T-helper 9 cell (primary cell): ENCODE data around the gene ZCCHC2.
A peak's percentile ranks its signal among the peaks of the same experiment; 100 is the strongest.

Experiments used
- DNase-seq: peaks from one replicate; pipeline ENCODE4 v3.0.0-alpha.2; 2020
- total RNA-seq, 2 donors: gene quantifications; one replicate each; lab custom pipeline; 2026; lab: John Stamatoyannopoulos, UW

ZCCHC2 gene
- 80.9 to 137 reads per million in 2 donors for total RNA-seq

DNA sequence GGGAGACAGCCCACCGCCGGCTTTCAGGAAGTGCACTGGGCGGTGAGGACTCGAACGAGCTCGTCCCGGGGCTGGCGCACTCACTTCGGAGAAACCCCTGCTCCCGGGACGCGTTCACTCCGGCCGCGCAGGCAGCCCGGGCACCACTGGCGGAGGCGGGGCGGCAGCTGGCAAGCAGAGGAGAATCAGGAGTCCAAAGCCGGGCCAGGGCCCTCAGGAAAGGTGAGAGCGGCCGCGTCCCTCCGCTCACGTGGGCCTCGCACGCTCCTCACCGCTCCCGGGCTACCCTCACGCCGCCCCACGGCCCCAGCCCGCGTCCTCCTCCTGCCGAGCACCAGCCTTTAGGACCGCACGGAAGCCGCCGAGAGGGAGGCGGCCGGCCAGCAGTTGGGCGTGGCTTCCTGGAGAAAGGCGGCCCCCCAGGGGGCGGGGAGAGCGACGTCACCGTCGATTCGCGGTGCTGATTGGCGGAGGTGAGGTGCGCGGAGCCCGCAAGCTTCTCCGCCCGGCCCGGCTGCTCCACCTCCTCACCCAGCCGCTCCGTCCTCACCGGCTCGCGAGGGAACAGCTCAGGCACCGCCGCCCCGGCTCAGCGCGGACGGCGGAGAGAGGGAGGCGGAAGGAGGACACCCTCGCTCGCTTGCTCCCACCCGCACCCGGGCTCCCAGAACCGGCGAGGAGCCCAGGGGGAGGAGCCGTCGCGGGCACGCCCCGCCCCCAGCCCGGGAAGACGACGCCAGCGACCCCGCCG lies at the start of gene ZCCHC2:
Gene ZCCHC2, plus strand, starts transcription at position 522 of the 751 bp plus-strand sequence. CDS start 400 bp downstream, outside the sequence.
- DNase-seq = peak; percentile 97

DNA sequence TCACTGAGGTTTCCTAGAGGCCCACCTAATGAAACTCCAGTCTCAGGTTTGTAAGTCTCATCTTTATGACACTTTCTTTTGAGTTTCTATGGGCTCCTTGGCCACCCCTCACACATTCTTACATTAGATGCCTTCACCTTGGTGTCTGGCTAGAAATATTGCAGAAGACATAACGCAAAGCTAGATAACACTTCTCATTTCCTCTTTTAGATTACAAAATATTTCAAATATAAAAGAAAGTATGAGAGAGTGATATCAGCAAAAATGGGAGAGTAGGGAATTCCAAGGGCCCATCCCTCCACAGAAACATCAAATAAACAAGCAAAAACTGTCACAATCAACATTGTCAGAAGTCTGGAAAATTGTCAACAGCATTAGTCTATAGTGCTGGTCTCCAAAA lies 43.3 kb upstream of the ZCCHC2 start:
- DNase-seq = no peak

DNA sequence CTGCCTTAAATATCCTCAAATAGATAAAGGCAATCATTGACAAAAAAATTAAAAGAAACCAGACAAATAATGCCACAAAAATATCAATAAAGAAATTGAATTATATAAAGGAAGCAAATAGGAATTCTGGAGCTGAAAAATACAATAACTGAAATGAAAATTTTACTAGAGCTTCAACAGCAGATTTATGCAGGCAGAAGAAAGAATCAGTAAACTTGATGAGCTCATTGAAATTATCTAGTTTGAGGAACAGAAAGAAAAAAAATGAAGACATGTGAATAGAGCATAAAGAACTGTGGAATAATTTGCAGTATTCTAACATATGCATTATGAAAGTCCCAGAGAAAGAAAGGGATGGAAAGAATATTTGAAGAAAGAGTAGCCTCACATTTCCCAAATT lies 41.9 kb upstream of the ZCCHC2 start:
- no peak for DNase-seq

DNA sequence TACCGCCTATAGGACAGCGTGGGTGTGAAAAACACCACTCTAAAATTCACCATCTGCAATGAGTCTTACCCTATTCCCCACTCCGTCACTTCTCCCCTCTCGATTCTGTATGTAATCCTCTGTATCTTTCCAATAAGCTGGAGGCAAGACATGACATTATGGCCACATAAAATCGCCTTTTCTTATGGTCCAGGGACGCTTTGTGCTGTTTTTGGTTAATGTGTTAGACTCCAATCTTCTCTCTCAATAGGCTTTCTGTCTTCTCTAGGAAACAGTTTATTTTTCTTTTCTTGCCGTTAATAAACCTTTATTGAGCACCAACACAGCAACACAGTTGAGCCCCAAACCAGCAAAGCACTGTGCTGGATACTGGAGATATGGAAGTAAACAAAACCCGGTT lies 37.9 kb upstream of the ZCCHC2 start:
- no peak for DNase-seq

DNA sequence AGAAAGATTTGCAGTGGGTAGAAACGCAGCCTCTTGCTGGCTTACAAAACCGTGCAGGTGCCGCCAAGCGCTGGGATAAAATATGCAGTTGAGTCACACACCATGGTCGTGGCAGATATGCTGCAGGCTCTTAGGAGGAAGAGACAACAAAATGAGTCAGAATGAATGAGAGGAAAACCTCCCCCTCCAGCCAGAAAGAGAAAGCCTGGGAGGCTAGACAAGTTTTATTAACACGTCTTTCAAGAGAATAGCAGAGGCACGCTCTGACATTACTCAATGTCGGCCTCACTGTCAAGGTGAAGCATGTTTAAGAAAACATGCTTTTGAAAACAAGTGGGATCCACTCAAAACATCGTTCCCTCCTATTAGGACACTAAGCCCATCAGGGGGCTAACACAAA lies 37.1 kb upstream of the ZCCHC2 start:
- DNase-seq = no peak

DNA sequence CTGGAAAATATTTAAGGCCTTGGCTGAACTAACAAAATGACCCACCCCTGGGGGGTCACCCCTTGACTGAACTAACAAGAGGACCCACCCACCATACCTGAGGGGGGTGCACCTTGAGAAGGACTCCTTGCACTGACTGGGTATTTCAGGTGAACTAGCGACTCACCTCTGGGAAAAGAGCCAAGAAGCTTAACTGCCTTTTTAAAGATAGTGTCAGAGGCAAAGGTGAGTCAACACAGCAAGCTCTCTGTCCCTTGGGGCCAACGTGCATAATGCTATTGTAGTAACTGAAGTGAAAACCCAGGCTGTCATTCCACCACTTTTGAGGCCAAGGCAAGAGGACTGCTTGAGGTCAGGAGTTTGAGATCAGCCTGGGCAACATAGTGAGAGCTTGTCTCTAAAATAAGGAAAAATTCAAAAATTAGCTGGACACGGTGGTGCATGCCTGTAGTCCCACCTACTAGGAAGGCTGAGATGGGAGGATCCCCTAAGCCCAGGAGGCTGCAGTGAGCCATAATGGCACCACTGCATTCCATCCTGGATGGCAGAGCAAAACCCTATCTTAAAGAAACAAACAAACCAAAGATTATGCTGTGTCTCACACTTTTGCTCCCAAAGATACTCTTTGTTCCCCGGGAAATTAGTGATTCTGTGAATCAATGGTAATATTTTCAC lies 36.4 kb upstream of the ZCCHC2 start:
- no peak for DNase-seq

DNA sequence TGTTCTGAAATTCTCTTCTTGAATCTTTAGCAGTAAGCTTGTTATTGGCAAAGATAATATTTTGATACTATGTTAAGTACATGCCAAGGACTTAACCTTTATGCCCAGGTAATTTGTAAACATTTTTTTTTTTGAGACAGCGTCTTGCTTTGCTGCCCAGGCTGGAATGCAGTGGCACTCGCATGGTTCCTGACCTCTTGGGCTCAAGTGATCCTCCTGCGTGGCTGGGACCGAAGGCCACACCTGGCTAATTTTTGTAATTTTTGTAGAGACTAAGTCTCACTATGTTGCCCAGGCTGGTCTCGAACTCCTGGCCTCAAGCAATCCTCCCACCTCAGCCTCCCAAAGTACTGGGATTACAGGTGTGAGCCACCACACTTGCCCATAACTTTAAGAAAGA lies 35.7 kb upstream of the ZCCHC2 start:
- DNase-seq = no peak

DNA sequence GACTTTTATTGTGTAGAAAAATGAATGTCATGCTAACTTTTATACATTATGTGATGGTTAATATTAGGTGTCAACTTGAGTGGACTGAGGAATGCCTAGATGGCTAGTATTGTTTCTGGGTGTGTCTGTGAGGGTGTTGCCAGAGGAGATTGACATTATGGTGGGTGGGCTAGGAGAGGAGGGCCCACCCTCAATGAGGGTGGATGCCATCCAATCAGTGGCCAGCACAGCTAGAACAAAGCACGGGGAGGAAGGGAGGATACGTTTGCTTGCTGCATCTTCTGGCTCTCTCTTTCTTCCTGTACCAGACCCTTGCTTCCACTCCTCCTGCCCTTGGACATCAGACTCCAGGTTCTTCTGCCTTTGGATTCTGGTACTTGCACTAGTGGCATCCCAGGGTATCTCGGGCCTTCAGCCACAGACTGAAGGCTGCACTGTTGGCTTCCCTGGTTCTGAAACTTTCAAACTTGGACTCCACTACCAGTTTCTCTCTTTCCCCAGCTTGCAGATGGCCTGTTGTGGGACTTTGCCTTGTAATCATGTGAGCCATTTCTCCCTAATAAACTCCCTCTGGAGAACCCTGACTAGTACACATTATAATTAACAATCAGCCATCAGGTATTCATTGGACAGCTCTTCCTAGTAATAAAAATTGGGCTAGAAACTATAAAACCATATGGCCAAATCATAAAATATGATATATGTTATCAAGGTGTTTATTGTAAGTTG lies 31.7 kb upstream of the ZCCHC2 start:
- DNase-seq = no peak

DNA sequence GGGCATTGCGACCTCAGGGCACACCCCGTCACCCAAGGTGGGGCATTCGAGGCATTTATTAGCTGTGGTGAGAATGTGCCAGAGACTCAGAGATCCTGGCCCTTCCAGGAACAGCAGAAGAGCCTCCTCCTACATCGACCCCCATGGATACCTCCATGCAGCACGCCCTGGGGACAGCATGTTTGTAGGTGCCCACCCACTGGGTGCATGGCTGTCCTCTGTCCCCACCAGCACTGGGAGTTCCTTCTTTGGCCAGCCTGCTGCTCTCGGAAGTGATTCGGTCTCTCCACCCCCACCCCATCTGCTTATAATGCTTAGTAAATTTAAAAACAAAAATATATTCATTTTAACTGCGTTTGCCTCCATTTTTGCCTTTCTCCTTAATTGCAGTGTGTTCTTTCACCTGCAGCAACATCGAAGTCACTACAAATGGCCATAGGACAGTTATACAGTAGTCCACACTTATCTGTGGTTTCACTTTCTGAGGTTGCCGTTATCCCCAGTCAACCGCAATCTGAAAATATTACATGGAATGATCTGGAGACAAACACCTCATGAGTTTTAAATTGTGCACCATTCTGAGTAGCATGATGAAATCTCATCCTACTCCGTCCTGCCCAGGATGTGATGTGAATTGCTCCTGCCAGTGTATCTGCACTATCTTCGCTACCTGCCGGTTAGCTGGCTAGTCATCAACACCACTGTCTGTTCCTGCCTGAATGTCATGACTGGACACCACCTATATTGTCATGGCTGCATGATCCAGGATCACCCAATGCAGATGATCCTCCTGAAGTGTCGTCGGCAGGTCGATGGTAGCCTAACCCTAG lies 29.6 kb upstream of the ZCCHC2 start:
- DNase-seq = no peak

DNA sequence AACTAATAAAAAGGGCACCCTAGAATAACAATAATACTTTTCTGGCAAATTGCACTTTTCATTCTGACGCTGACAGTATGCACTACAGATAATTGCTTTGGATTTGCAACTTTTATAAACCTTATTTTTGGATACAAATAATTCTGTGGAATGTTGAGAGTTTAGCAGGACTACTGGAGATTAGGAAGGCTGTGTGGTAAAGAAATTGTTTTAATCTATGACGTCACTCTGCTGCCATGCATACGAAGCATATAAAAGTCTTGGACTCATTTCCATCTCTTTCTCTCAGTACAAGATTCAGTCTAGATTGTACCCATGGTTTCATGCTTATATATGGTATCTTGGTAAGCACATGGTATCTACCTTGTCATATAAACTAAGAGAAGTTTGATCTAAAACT lies 28.1 kb upstream of the ZCCHC2 start:
- DNase-seq = no peak

DNA sequence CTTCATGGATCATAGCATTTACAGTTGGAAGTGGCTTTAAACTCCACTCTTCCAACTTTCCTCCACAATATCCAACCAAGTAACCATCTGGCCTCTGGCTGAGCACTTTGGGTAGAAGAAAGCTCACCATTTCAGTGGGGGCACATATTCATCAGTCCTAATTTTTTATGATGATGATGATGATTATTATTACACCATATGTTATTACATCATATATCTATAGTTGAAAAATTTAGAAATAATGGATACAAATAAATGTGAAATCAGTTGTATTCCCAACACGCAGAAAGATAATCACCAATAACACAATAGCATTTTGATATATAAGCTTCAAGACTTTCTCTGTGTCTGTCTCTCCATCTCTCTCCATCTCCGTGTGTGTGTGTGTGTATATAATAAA lies 26.6 kb upstream of the ZCCHC2 start:
- DNase-seq = no peak

DNA sequence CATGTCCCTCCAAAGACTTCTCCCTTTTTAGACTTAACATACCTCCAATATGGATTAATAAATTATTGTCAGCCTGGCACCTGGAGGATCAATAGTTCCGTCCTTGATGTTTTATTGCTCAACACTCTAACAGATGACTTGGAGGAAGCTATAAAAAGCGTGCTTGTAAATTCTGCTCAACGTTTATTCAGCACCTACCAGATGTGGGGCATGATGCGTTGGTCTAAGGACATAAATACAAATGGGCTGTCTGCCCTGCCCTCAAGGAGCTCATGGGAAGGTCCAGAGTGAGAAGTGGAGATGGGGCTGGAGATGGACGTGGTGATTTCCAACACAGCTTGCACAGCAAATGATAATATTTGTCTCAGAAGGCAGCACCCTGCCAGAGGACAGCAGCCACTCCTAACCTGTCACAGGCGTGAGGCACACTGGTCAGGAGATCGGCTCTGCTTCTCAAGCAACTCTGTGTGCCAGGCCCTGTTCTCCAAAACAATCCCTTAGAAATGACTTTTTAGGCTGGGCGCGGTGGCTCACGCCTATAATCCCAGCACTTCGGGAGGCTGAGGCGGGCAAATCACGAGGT lies 25.5 kb upstream of the ZCCHC2 start:
- no peak for DNase-seq

DNA sequence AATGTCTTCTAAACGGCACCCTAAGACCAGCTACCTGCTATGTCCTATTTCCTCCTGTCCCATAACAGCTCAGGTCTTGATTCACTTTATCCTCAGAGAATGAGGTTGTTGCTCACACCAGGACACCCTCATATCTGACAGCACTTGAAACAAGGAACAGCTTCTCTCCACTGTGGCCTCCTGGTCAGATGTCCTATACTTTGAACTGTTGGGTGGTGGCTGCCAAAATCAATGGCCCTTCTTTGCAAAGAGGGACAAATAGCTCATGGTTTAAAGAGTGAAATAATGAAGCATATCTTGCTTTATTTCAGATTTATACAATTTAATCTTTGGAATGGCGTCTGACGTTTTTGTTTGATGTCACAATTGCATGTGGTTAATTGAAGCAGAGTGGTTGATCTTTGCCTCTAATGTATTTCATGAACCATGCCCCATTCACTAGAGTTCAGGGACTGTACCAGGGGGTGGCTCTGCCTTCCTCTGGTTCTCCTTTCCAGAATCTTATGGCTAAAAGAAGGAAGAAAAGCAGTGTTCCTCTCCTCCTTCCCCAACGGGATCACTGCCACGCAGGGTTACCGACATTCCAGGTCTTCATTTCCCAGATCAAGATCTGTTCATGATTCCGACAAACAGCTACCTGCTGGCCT lies 24.1 kb upstream of the ZCCHC2 start:
- DNase-seq = no peak

DNA sequence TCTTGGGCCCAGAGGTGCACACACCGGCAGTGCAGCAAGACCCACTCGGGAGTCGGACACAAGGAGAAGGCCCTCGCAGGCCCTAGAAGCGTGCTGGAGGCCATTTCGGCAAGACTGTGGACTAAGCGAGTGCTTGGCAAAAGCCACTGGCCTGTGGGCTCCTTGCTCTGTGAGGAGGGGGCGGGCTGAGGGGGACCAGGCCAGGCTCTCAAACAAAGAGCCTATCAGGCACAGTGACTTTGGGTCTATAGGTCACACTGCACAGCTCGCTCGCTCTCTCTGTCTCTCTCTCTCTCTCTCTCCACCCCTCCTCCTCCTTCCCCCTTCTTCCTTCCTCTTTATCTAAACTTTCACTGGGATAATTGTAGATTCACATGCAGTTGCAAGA lies 23.6 kb upstream of the ZCCHC2 start:
- DNase-seq = no peak

DNA sequence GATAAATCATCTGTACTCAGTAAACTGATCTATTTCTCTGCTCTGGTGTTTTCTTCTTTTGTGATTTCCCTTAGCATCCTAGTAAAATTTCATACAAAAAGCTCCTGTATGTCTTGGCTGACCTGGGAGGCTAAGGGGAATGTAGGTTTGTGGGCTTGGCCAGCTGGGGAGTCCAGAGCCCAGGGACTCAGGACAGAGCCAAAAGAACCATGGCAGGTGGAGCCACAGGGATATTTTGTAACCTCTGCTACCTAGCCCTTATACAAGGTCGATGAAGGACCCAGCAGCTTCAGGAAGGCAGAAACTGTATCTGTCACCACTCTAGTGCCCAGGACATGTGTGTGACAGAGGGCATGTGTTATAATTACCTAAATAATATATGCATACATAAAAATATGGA lies 22.7 kb upstream of the ZCCHC2 start:
- DNase-seq = no peak

DNA sequence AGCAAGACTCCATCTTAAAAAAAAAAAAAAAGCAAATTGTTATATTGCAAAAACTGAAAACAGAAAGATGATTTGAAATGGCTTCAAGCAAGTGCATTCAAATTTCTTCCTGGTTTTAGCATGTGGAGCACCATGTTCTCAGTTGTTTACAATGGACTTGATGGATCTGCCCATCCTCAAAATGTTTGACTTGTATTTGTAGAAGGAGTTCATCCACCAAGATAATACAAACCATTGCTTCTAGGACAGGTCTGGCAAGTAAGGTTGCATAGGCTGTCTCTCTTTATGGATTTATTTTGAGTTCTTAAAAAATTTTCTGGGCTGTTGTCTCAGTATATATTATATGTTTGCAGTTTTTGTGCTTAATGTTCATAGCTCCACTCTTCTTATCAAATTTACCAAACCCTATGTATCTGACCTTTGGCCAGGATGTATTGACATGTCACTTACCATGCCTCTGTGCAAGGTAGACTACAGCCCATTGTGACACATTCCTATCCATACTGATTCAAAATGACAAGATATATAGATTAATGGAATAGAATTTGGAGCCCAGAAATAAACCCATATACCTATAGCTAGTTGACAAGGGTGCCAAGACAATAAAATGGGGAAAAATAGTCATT lies 21.7 kb upstream of the ZCCHC2 start:
- no peak for DNase-seq

DNA sequence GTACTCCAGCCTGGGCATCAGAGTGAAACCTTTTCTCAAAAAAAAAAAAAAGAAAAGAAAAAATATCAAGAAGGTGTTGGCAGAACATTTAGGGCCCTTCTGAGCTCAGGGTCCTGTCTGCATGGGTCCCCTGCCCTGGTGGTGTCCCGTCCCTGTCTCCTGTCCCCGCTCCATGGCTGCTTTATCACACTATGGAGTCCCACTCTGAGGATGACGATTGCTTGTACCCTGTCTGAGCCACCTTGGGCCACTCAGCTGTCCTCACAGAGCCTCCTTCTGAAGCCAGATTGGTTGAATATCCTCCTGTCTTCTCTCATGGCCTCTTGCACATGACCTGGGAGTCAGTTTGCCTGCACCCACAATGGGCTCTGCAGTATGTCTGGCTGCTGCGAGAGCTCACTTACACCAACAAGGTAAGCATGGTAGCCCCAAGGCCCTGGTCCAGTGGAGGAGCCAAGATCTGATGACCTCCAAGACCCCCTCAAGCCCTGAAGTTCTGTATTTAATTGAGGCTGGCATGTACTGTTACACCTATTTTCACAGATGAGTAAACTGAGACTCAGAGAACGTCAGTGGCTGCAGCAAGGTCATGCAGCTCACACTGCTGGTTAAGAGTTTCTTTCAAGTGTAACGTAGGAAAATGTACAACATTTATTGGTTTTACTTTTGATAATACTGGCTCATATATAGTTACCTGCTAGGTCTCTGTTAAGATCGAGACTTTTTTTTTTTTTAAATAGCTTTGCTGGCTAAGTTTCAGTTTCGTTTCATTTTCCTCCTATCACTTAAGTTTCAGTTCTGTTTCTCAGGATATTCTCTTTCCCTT lies 16.9 kb upstream of the ZCCHC2 start:
- no peak for DNase-seq

DNA sequence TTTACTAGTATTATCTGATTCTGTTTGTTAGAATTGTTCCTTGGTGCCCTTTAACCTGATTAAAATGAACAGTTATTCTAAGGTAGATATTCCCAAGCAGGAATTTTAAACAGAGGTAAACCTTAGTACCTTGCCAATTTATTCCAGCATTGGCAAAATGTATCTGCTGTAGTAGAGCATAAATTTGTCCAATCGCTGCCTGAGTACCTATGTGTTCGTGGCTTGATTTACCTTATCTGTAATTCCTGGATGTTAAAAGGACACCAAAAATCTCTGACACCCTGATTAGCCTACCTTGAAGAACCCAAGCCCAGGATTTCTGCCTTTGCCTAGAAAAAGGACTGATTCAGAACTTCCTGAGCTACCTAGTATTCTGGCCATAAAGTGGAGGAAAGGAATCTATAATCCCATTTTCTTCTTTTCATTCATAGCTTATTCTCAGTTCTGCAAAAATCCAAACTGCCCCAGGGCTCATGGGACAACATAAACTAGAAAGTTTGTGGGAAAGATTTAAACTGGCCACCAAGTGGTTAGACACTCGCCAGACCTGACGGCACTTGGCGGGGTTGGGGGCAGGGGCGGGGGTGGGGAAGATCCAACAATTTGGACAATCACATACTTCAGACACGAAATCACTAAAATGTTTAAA lies 16.2 kb upstream of the ZCCHC2 start:
- no peak for DNase-seq

DNA sequence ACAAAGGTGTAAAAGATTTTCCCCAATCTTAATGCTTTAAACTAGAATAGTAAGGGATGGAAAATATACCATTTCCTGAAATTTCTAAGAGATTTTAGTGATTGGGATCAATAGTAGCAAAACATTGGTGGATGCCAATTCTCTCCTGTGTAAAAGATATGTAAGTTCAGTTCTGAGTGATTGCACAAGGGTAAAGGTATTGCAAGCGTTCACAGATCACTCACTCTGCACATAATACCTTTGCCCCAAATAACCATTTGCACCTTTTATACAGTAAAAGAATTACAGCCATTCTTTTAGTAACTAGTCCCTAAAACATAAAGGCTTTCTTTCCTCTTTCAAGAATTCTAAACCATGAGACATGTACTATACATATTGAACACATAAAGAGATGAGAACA lies 13.0 kb upstream of the ZCCHC2 start:
- no peak for DNase-seq

DNA sequence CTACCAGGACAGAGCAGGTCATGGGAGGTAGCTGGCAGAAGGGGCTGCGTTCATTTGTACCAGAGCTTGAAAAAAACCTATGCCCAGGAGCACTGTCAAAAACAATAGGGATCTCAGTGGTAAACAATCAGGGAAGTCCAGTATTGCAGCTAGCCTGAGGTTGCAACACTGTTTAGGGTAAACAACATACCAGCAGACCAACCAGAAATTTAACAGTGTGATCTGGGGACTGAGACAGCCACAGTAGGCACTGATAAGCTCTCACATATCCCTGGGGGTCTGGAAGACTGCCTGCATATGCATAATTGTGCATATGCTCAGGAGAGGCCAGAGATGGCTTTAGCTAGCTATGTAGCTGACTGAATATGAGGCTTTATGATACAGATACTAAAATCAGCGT lies 12.0 kb upstream of the ZCCHC2 start:
- DNase-seq = no peak
